NB4 (cell line): ENCODE measurements around the gene BMPER.

Experiments
- DNase-seq: peaks from one replicate; pipeline ENCODE4 v3.0.0; 2010; ENCODE audit warnings: low read depth
- H3K4me3 ChIP-seq: one replicate; pipeline ENCODE4 v1.5.1; 2011; ENCODE audit warnings: mild to moderate bottlenecking, low read depth, low read length, moderate library complexity
- MYC ChIP-seq: IDR thresholded peaks from 2 replicates; pipeline ENCODE4 v1.6.1; 2011; ENCODE audit warnings: low read depth, low read length
- POLR2A ChIP-seq: IDR thresholded peaks from 2 replicates; pipeline ENCODE4 v1.6.1; 2011; ENCODE audit warnings: mild to moderate bottlenecking; ENCODE audit not compliant: insufficient read length; ENCODE audit errors: extremely low read depth
- TF ChIP-seq, protein P1 (sequence below): IDR thresholded peaks from one replicate; pipeline ENCODE4 v1.5.1; 2012; ENCODE audit warnings: low read depth, low read length
- TF ChIP-seq, protein P2 (sequence below): IDR thresholded peaks from 2 replicates; pipeline ENCODE4 v1.6.1; 2011; ENCODE audit warnings: low read depth, low read length

The BMPER gene

DNA sequence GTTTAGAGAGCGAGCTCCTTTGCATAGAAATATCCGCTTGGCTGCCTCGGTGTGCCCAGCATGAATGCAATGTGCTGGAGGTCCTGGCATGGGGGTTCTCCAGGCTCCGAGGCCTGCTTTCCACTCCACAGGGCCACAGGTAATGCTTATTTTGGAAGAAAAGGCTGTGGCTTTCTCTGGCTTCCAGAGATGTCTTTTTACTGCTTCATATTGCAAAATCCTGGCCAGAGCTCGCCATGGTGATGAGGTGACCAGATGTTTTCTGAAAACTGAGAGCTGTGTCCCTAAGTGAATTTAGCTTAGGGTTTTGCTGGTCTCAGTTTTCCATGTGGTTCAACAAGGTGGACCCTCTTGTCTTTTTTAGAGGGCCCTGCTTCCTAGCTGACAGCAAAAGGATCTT lies 65.2 kb downstream of the BMPER start:
- H3K4me3 ChIP-seq: no peak overlapping the region
- TF ChIP-seq, protein P1, sequence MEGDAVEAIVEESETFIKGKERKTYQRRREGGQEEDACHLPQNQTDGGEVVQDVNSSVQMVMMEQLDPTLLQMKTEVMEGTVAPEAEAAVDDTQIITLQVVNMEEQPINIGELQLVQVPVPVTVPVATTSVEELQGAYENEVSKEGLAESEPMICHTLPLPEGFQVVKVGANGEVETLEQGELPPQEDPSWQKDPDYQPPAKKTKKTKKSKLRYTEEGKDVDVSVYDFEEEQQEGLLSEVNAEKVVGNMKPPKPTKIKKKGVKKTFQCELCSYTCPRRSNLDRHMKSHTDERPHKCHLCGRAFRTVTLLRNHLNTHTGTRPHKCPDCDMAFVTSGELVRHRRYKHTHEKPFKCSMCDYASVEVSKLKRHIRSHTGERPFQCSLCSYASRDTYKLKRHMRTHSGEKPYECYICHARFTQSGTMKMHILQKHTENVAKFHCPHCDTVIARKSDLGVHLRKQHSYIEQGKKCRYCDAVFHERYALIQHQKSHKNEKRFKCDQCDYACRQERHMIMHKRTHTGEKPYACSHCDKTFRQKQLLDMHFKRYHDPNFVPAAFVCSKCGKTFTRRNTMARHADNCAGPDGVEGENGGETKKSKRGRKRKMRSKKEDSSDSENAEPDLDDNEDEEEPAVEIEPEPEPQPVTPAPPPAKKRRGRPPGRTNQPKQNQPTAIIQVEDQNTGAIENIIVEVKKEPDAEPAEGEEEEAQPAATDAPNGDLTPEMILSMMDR: no peak
- TF ChIP-seq POLR2A (no peak), MYC (no peak)
- TF ChIP-seq, protein P2, sequence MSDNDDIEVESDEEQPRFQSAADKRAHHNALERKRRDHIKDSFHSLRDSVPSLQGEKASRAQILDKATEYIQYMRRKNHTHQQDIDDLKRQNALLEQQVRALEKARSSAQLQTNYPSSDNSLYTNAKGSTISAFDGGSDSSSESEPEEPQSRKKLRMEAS: no peak
- no peak for DNase-seq

DNA sequence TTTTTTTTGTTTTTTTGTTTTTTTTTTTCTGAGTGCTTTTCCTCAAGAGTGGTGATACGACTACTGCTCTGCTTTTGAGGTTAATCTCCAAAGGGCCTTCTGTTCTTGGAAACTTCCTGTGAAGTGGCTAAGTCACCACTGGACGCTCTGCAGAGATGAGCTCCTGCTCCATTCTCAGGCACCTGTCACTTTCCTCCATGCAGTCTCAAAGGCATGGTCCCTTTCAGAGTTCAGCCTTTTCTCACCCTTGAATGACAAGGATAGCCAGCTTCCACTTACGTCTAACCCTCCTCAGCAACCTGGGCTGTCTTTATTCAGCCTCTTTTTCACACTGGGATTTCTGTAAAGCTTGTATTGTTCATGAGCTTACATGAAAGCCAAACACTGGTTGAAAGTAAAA lies 65.8 kb downstream of the BMPER start:
- TF ChIP-seq, protein P2: no peak
- TF ChIP-seq, protein P1: no peak
- TF ChIP-seq MYC (no peak), POLR2A (no peak)
- H3K4me3 ChIP-seq: no peak overlapping the region
- DNase-seq: no peak

DNA sequence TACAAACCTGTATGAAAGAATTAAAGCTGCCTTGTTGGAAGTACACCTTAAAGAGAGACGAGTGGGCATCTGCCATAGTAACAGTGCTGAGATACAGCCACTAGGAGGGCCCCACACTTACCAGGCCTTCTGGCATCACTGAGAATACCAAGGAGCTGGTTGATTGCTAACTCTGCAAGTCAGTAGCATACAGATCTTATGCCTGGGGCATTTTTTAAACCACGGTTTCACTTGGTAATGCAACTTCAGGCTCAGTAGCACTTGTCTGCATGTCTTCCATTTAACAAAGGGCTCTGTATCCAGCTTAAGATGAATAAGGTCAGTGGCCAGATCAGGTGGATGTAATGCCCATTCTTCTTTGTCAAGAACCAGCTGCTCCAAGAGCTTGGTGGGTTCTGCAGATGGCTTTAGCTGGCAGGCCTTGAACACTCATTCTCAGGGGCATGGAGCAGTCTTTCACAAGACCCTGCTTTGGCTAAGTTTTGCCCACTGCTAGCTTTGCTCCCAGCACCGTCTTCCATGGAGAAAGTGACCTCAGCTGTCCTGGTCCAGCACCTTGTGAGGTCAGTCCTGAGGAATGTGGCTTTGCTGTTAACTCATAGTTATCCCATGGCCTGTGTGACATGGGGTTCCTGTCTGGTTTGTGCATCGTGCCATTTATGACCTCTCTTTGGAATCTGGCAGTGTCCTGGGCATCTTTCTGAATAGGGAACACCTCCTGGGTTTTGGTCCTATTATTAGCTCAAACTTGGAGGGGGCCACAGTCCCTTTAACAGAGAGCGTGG lies 68.1 kb downstream of the BMPER start:
- no peak for DNase-seq
- TF ChIP-seq POLR2A: no peak
- TF ChIP-seq, protein P2: no peak
- TF ChIP-seq, protein P1: no peak
- no peak overlapping the region for H3K4me3 ChIP-seq

GRCh38 chr7:33979300-33979806 lies 74.0 kb downstream of the BMPER start:
- TF ChIP-seq, protein P2: no peak
- no peak for TF ChIP-seq MYC
- DNase-seq: no peak

DNA sequence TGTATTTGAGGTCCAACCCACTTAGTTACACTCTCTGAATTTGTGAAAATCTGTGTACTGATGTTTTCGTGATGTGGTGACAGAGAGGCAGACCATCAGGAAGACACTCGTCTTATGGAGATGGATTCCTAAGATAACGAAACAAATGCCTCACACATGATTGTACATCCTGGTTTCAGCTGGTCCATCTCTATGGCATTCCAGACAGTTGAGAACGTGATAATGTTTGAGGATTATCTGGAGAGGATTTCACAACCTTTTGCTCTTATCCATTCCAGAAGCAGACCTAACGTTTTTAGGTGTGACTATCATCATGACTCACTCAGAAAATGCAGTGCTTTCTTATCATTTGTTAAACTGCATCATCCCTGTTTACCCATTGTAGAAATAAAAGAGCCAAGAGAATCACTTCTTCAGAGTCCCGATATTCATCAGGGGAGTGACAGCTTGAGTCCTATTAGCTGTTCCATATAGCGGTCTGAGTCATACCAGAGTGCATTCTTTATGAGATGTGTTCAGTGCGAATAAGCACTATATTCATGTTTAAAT lies 74.5 kb downstream of the BMPER start:
- TF ChIP-seq, protein P1: no peak
- TF ChIP-seq, protein P2: no peak
- no peak for TF ChIP-seq POLR2A
- TF ChIP-seq MYC: no peak
- H3K4me3 ChIP-seq: no peak overlapping the region
- DNase-seq: no peak

More at GRCh38 chr7:33979300-33979806, 74.0 kb downstream of the BMPER start:
- no peak overlapping the region for H3K4me3 ChIP-seq

DNA sequence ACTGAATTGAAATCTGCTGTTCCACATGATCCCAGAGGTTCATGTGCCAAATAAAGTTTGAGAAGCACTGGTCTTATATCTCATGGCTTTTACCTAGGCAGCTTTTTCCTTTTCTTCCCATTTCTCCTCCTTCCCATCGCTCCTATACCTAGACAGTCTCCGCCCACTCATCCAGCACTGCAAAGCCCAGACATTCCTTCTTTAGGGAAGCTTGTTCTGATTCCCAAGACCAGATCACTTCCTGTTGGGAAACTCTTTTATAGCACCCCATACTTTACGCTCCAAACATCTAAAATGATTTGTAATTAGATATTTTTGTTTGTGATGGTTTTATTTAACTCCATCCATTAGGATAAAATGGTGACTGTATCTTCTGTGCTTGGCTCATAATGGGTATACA lies 75.9 kb downstream of the BMPER start:
- no peak overlapping the region for H3K4me3 ChIP-seq
- TF ChIP-seq, protein P2: no peak
- no peak for TF ChIP-seq MYC
- no peak for TF ChIP-seq POLR2A
- TF ChIP-seq, protein P1: no peak
- DNase-seq: no peak
